ENCODE measurements around the gene ACOXL.

GRCh38 chr2:111138839-111139238 is 406.5 kb downstream of the ACOXL start:
- TF ChIP-seq CTCF (IDR thresholded peaks at IDR 0.05; ENCODE audit: low read length) (no peak), EZH2 (IDR thresholded peaks at IDR 0.05; ENCODE audit: borderline replicate concordance, low read length) (no peak)
